ENCODE results near the gene ERCC6L2.

Gene ERCC6L2

GRCh38 chr9:95854386-95855020, 21.0 kb upstream of the ERCC6L2 start:
- TF ChIP-seq POLR2A (IDR thresholded peaks at IDR 0.05; ENCODE audit: extremely low read depth, insufficient read length) = no peak
- TF ChIP-seq, protein P1, sequence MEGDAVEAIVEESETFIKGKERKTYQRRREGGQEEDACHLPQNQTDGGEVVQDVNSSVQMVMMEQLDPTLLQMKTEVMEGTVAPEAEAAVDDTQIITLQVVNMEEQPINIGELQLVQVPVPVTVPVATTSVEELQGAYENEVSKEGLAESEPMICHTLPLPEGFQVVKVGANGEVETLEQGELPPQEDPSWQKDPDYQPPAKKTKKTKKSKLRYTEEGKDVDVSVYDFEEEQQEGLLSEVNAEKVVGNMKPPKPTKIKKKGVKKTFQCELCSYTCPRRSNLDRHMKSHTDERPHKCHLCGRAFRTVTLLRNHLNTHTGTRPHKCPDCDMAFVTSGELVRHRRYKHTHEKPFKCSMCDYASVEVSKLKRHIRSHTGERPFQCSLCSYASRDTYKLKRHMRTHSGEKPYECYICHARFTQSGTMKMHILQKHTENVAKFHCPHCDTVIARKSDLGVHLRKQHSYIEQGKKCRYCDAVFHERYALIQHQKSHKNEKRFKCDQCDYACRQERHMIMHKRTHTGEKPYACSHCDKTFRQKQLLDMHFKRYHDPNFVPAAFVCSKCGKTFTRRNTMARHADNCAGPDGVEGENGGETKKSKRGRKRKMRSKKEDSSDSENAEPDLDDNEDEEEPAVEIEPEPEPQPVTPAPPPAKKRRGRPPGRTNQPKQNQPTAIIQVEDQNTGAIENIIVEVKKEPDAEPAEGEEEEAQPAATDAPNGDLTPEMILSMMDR (IDR thresholded peaks at IDR 0.05; ENCODE audit: low read depth, low read length) = no peak
- no peak for TF ChIP-seq MYC (IDR thresholded peaks at IDR 0.05; ENCODE audit: low read depth, low read length)
- no peak for TF ChIP-seq MAX (IDR thresholded peaks at IDR 0.05; ENCODE audit: low read depth, low read length)
- H3K4me3 ChIP-seq (ENCODE audit: low read depth, low read length) = no peak overlapping the region
- no peak for DNase-seq (ENCODE audit: low read depth)

GRCh38 chr9:95855961-95856360, 19.5 kb upstream of the ERCC6L2 start:
- no peak for DNase-seq (ENCODE audit: low read depth)
- TF ChIP-seq, protein P1 (IDR thresholded peaks at IDR 0.05; ENCODE audit: low read depth, low read length) = no peak
- TF ChIP-seq POLR2A (IDR thresholded peaks at IDR 0.05; ENCODE audit: extremely low read depth, insufficient read length) (no peak), MAX (IDR thresholded peaks at IDR 0.05; ENCODE audit: low read depth, low read length) (no peak), MYC (IDR thresholded peaks at IDR 0.05; ENCODE audit: low read depth, low read length) (no peak)
- H3K4me3 ChIP-seq (ENCODE audit: low read depth, low read length) = no peak overlapping the region

GRCh38 chr9:95857124-95857523, 18.4 kb upstream of the ERCC6L2 start:
- TF ChIP-seq, protein P1 (IDR thresholded peaks at IDR 0.05; ENCODE audit: low read depth, low read length) = no peak
- TF ChIP-seq MAX (IDR thresholded peaks at IDR 0.05; ENCODE audit: low read depth, low read length) (no peak), POLR2A (IDR thresholded peaks at IDR 0.05; ENCODE audit: extremely low read depth, insufficient read length) (no peak), MYC (IDR thresholded peaks at IDR 0.05; ENCODE audit: low read depth, low read length) (no peak)
- H3K4me3 ChIP-seq (ENCODE audit: low read depth, low read length) = no peak overlapping the region
- DNase-seq (ENCODE audit: low read depth) = no peak

- no peak for DNase-seq (ENCODE audit: low read depth)
These were observed 17.6 kb upstream of the ERCC6L2 start for GRCh38 chr9:95857896-95858295.

DNA sequence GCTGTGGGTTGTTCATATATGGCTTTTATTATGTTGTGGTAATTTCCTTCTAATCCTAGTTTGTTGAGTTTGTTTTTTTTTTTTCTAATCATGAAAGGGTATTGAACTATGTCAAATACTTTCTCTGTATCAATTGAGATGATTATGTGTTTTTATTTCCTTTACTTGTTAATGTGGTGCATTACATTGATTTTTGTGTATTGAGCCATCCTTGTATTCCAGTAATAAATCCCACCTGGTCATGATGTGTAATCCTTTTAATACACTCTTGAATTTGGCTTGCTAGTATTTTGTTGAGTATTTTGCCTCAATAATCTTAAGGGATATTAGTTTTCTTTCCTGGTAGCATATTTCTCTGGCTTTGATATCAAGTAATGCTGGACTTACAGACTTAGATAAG, 13.1 kb upstream of the ERCC6L2 start:
- H3K4me3 ChIP-seq (ENCODE audit: low read depth, low read length) = no peak overlapping the region
- DNase-seq (ENCODE audit: low read depth) = no peak
- TF ChIP-seq POLR2A (IDR thresholded peaks at IDR 0.05; ENCODE audit: extremely low read depth, insufficient read length) (no peak), MYC (IDR thresholded peaks at IDR 0.05; ENCODE audit: low read depth, low read length) (no peak), MAX (IDR thresholded peaks at IDR 0.05; ENCODE audit: low read depth, low read length) (no peak)
- TF ChIP-seq, protein P1 (IDR thresholded peaks at IDR 0.05; ENCODE audit: low read depth, low read length) = no peak

More at GRCh38 chr9:95857896-95858295, 17.6 kb upstream of the ERCC6L2 start:
- TF ChIP-seq, protein P1 (IDR thresholded peaks at IDR 0.05; ENCODE audit: low read depth, low read length) = no peak
- TF ChIP-seq MAX (IDR thresholded peaks at IDR 0.05; ENCODE audit: low read depth, low read length) (no peak), MYC (IDR thresholded peaks at IDR 0.05; ENCODE audit: low read depth, low read length) (no peak), POLR2A (IDR thresholded peaks at IDR 0.05; ENCODE audit: extremely low read depth, insufficient read length) (no peak)
- H3K4me3 ChIP-seq (ENCODE audit: low read depth, low read length) = no peak overlapping the region

Data from NB4 (cell line).